ENCODE measurements around the gene FCHSD1. TPM values are rescaled to one million over a fixed set of nuclear protein-coding genes. Genes with fewer than 3 reads are reported as not detected.

Gene FCHSD1
- polyA plus RNA-seq, 1 of the 3 experiments (the other 2 are of a cell fraction), result 49.2 TPM

DNA sequence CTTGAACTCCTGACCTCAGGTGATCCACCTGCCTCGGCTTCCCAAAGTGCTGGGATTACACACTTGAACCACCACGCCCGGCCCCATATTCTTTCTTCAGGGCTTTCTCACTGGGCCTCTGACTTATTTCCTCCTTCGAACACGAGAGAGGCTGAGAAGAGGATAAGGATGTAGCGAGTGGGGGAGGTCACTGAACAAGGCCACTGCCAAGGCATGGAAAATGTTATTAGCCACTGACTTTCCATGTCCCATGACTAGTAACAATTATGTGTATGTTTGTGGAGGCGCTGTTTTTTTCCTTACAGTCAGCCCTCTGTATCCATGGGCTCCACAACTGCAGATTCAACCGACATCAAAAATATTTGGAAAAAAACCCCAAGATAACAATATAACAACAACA lies 12.3 kb upstream of the FCHSD1 start:
- H3K4me2 ChIP-seq, result no peak overlapping the region
- no peaks in the 10 kb centered on the region for H3K79me2 ChIP-seq (ENCODE audit: insufficient read depth)
- WGBS (ENCODE audit: low lambda C conversion rate), result 97% methylated on average over 8 of the region's 8 CpGs
- peaks cover 25 to 29% of the 10 kb centered on the region in 2 experiments for H3K36me3 ChIP-seq (replicated peaks in 1 of 2; ENCODE audit: control insufficient read depth in 1 of 2, insufficient read depth in 2 of 2, low read length in 1 of 2)
- peaks cover 6% of the 10 kb centered on the region for H3F3A ChIP-seq (replicated peaks; ENCODE audit: insufficient read depth)
- no peaks in the 10 kb centered on the region for H4K20me1 ChIP-seq (ENCODE audit: insufficient read depth)
- no peaks in the 10 kb centered on the region for H3K9me2 ChIP-seq
- H2AFZ ChIP-seq (ENCODE audit: low read depth), result no peak overlapping the region
- H3K27ac ChIP-seq (ENCODE audit: low read depth in 2 of 2, low read length in 1 of 2), result no peak overlapping the region
- H3K4me1 ChIP-seq (ENCODE audit: control insufficient read depth in 1 of 2, insufficient read depth in 2 of 2, low read depth in 1 of 2, low read length in 1 of 2), result no peaks in the 10 kb centered on the region; a peak in 1 of 4 replicates
- H3K9ac ChIP-seq, result no peak overlapping the region
- no peak for DNase-seq
- no peaks in the 10 kb centered on the region for H3K27me3 ChIP-seq (ENCODE audit: insufficient read depth)
- H3K4me3 ChIP-seq (ENCODE audit: low read depth in 2 of 2, low read length in 1 of 2), result no peak overlapping the region
- ChIA-PET CTCF (interaction anchor here (0.6 to 3.4 kb wide), 6 partner anchors 11 to 873 kb away, joined by 3 to 36 read pairs (median 3); partner anchors contain the start of gene FCHSD1), POLR2A (interaction anchor here (0.5 kb wide), 1 partner anchor 12 kb away, joined by 3 read pairs; no protein-coding TSS in a partner anchor)
- H3K9me3 ChIP-seq, result no peaks in the 10 kb centered on the region
- TF ChIP-seq MAX (IDR thresholded peaks at IDR 0.05; ENCODE audit: low read depth) (no peak), USF1 (IDR thresholded peaks at IDR 0.05; ENCODE audit: borderline replicate concordance, low read depth) (no peak), POLR2AphosphoS5 (IDR thresholded peaks at IDR 0.05; ENCODE audit: low read depth, low read length) (no peak), SIN3A (IDR thresholded peaks at IDR 0.05; ENCODE audit: borderline replicate concordance, low read depth, low read length) (no peak), RAD21 (IDR thresholded peaks at IDR 0.05; ENCODE audit: low read length) (no peak), EZH2phosphoT487 (IDR thresholded peaks at IDR 0.05; ENCODE audit: borderline replicate concordance, low read depth) (no peak), RCOR1 (IDR thresholded peaks at IDR 0.05; ENCODE audit: low read length) (no peak), RFX5 (IDR thresholded peaks at IDR 0.05; ENCODE audit: low read length) (no peak), GABPA (IDR thresholded peaks at IDR 0.05; ENCODE audit: low read depth) (no peak), SMC3 (IDR thresholded peaks at IDR 0.05; ENCODE audit: low read depth, low read length) (no peak), FOXM1 (IDR thresholded peaks at IDR 0.05; ENCODE audit: low read depth) (no peak), RXRA (IDR thresholded peaks at IDR 0.05; ENCODE audit: borderline replicate concordance, low read depth) (no peak)
- TF ChIP-seq, protein P1, sequence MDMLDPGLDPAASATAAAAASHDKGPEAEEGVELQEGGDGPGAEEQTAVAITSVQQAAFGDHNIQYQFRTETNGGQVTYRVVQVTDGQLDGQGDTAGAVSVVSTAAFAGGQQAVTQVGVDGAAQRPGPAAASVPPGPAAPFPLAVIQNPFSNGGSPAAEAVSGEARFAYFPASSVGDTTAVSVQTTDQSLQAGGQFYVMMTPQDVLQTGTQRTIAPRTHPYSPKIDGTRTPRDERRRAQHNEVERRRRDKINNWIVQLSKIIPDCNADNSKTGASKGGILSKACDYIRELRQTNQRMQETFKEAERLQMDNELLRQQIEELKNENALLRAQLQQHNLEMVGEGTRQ (IDR thresholded peaks at IDR 0.05; ENCODE audit: borderline replicate concordance, low read depth, low read length), result no peak
- TF ChIP-seq, protein P2, sequence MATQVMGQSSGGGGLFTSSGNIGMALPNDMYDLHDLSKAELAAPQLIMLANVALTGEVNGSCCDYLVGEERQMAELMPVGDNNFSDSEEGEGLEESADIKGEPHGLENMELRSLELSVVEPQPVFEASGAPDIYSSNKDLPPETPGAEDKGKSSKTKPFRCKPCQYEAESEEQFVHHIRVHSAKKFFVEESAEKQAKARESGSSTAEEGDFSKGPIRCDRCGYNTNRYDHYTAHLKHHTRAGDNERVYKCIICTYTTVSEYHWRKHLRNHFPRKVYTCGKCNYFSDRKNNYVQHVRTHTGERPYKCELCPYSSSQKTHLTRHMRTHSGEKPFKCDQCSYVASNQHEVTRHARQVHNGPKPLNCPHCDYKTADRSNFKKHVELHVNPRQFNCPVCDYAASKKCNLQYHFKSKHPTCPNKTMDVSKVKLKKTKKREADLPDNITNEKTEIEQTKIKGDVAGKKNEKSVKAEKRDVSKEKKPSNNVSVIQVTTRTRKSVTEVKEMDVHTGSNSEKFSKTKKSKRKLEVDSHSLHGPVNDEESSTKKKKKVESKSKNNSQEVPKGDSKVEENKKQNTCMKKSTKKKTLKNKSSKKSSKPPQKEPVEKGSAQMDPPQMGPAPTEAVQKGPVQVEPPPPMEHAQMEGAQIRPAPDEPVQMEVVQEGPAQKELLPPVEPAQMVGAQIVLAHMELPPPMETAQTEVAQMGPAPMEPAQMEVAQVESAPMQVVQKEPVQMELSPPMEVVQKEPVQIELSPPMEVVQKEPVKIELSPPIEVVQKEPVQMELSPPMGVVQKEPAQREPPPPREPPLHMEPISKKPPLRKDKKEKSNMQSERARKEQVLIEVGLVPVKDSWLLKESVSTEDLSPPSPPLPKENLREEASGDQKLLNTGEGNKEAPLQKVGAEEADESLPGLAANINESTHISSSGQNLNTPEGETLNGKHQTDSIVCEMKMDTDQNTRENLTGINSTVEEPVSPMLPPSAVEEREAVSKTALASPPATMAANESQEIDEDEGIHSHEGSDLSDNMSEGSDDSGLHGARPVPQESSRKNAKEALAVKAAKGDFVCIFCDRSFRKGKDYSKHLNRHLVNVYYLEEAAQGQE (IDR thresholded peaks at IDR 0.05; ENCODE audit: low read depth, low read length), result no peak
